Neuronal stem cell (in vitro differentiated cells): ENCODE results near the gene ADCY3.

Experiments
- DNase-seq: peaks from one replicate; pipeline ENCODE4 v3.0.0-alpha.2; 2013; ENCODE audit warnings: low spot score
- H2AFZ ChIP-seq: one replicate; pipeline ENCODE4 v1.6.1; 2013; ENCODE audit warnings: mild to moderate bottlenecking, low read length, inconsistent platforms
- H2AK5ac ChIP-seq: 2 replicates; pipeline ENCODE4 v1.6.1; 2013; ENCODE audit warnings: low read depth, mild to moderate bottlenecking, inconsistent platforms, low read length, moderate library complexity, mixed read lengths
- H2BK120ac ChIP-seq: 2 replicates; pipeline ENCODE4 v1.6.1; 2013; ENCODE audit warnings: low read depth, mild to moderate bottlenecking, inconsistent platforms, low read length, moderate library complexity, mixed read lengths
- H2BK12ac ChIP-seq: one replicate; pipeline ENCODE4 v1.6.1; 2013; ENCODE audit warnings: low read length, inconsistent platforms
- H2BK15ac ChIP-seq: 2 replicates; pipeline ENCODE4 v1.6.1; 2013; ENCODE audit warnings: mild to moderate bottlenecking, low read length, inconsistent platforms, mixed read lengths
- H2BK5ac ChIP-seq: one replicate; pipeline ENCODE4 v1.6.1; 2013; ENCODE audit warnings: inconsistent platforms, mild to moderate bottlenecking, low read length, moderate library complexity
- H3K14ac ChIP-seq: one replicate; pipeline ENCODE4 v1.6.1; 2013; ENCODE audit warnings: low read length, inconsistent platforms
- H3K18ac ChIP-seq: 2 replicates; pipeline ENCODE4 v1.6.1; 2013; ENCODE audit warnings: low read length, inconsistent platforms
- H3K23ac ChIP-seq: 2 replicates; pipeline ENCODE4 v1.6.1; 2013; ENCODE audit warnings: low read depth, mild to moderate bottlenecking, mixed read lengths, low read length, inconsistent platforms; ENCODE audit not compliant: poor library complexity
- H3K27ac ChIP-seq: replicated peaks from 3 replicates; pipeline ENCODE4 v1.5.1; 2013; ENCODE audit warnings: low read length, inconsistent platforms
- H3K27me3 ChIP-seq, 3 experiments: 2 replicates each; pipeline ENCODE4 v1.6.1; 2013; ENCODE audit warnings: low read length in 3 of 3, mild to moderate bottlenecking in 2 of 3, inconsistent platforms in 1 of 3, low read depth in 1 of 3, mixed read lengths in 1 of 3, moderate library complexity in 1 of 3; ENCODE audit not compliant: control insufficient read depth in 3 of 3, insufficient read depth in 3 of 3
- H3K36me3 ChIP-seq, 2 donors: replicated peaks in 1 of 2; 2 replicates each; pipeline ENCODE4 v1.6.1; 2013; ENCODE audit warnings: low read length in 2 of 2; ENCODE audit not compliant: control insufficient read depth in 2 of 2, insufficient read depth in 2 of 2
- H3K4ac ChIP-seq: 2 replicates; pipeline ENCODE4 v1.6.1; 2013; ENCODE audit warnings: inconsistent platforms, mild to moderate bottlenecking, low read length, moderate library complexity
- H3K4me1 ChIP-seq, 2 donors: 1 replicate in 1 of 2; 2 replicates in 1 of 2; pipeline ENCODE4 v1.6.1; 2013; ENCODE audit warnings: low read length in 2 of 2, low read depth in 1 of 2; ENCODE audit not compliant: control insufficient read depth in 2 of 2, insufficient read depth in 1 of 2
- H3K4me2 ChIP-seq: one replicate; pipeline ENCODE4 v1.6.1; 2013; ENCODE audit warnings: mild to moderate bottlenecking, low read length, inconsistent platforms; ENCODE audit not compliant: insufficient read depth, poor library complexity, severe bottlenecking
- H3K4me3 ChIP-seq, 2 donors: 2 replicates each; pipeline ENCODE4 v1.5.1; 2013; ENCODE audit warnings: low read length in 2 of 2, mild to moderate bottlenecking in 2 of 2, inconsistent platforms in 1 of 2, moderate library complexity in 1 of 2
- H3K79me1 ChIP-seq: one replicate; pipeline ENCODE4 v1.6.1; 2013; ENCODE audit warnings: low read depth, mild to moderate bottlenecking, inconsistent platforms, low read length, moderate library complexity
- H3K9ac ChIP-seq: one replicate; pipeline ENCODE4 v1.6.1; 2013; ENCODE audit warnings: mild to moderate bottlenecking, low read depth, low read length, inconsistent platforms; ENCODE audit not compliant: poor library complexity
- H3K9me3 ChIP-seq, 2 donors: replicated peaks in 1 of 2; 2 replicates each; pipeline versions ENCODE3 to v1.6.1; 2013; ENCODE audit warnings: low read length in 2 of 2, mild to moderate bottlenecking in 2 of 2, inconsistent platforms in 1 of 2, low read depth in 1 of 2, mixed read lengths in 1 of 2, moderate library complexity in 1 of 2; ENCODE audit not compliant: control insufficient read depth in 2 of 2, insufficient read depth in 1 of 2
- H4K8ac ChIP-seq: one replicate; pipeline ENCODE4 v1.6.1; 2013; ENCODE audit warnings: low read depth, mild to moderate bottlenecking, inconsistent platforms, low read length, moderate library complexity
- H4K91ac ChIP-seq: one replicate; pipeline ENCODE4 v1.6.1; 2013; ENCODE audit warnings: low read length, low read depth, mild to moderate bottlenecking, inconsistent platforms; ENCODE audit not compliant: poor library complexity
- WGBS, 2 donors: extraction: QIAGEN DNeasy Blood & Tissue Kit; methylation state at CpG; one replicate each; pipeline ENCODE4 v1.1.7; 2013; ENCODE audit warnings: missing lambda C conversion rate in 2 of 2, mixed read lengths in 1 of 2; ENCODE audit not compliant: insufficient read length in 2 of 2, insufficient replicate concordance in 1 of 2; ENCODE audit errors: extremely low coverage in 2 of 2; 5-methylcytosine and 5-hydroxymethylcytosine counted together

The ADCY3 gene

GRCh38 chr2:24834733-24835395 lies 85.2 kb downstream of the ADCY3 start:
- peaks cover 33 to 74% of the 10 kb centered on the region in 2 donors for H3K36me3 ChIP-seq
- no peak overlapping the region for H3K4ac ChIP-seq
- H3K79me1 ChIP-seq = peaks cover 2% of the 10 kb centered on the region
- H2AFZ ChIP-seq = no peak overlapping the region
- peak overlapping the region; percentile 80 for H3K23ac ChIP-seq
- H3K14ac ChIP-seq = peak overlapping the region; percentile 47
- H3K4me3 ChIP-seq = no peak overlapping the region
- H3K27ac ChIP-seq = no peak overlapping the region
- H4K91ac ChIP-seq = peak overlapping the region; percentile 48
- no peak overlapping the region for H2BK12ac ChIP-seq
- DNase-seq = no peak
- no peak overlapping the region for H3K4me2 ChIP-seq
- H2BK120ac ChIP-seq = no peak overlapping the region
- peaks cover 4 to 14% of the 10 kb centered on the region in 2 donors for H3K9me3 ChIP-seq
- no peaks in the 10 kb centered on the region for H3K27me3 ChIP-seq
- H2BK5ac ChIP-seq = no peak overlapping the region
- H3K9ac ChIP-seq = no peak overlapping the region
- peaks cover 15 to 21% of the 10 kb centered on the region in 2 donors for H3K4me1 ChIP-seq
- no peak overlapping the region for H2AK5ac ChIP-seq
- no peak overlapping the region for H2BK15ac ChIP-seq
- H4K8ac ChIP-seq = no peak overlapping the region
- WGBS, 2 donors = no CpG with 5 or more reads among the region's 20 CpGs
- no peak overlapping the region for H3K18ac ChIP-seq

- Histone ChIP-seq H3K4me2 (no peak overlapping the region), H3K4ac (no peak overlapping the region), H3K36me3 (peaks cover 31 to 70% of the 10 kb centered on the region in 2 donors), H3K27ac (no peak overlapping the region), H3K27me3 (no peaks in the 10 kb centered on the region), H4K8ac (no peak overlapping the region), H4K91ac (no peak overlapping the region), H2BK12ac (no peak overlapping the region), H2AFZ (no peak overlapping the region), H2BK5ac (no peak overlapping the region), H3K18ac (peak overlapping the region; percentile 64), H3K14ac (no peak overlapping the region), H2AK5ac (peak overlapping the region; percentile 20), H2BK120ac (no peak overlapping the region), H3K9ac (no peak overlapping the region), H3K4me1 (peaks cover 15 to 21% of the 10 kb centered on the region in 2 donors), H3K9me3 (peaks cover 4 to 14% of the 10 kb centered on the region in 2 donors), H3K79me1 (peaks cover 2% of the 10 kb centered on the region), H2BK15ac (peak overlapping the region; percentile 67), H3K23ac (no peak overlapping the region), H3K4me3 (no peak overlapping the region)
- WGBS, 2 donors = no CpG with 5 or more reads among the region's 32 CpGs
- DNase-seq = no peak
Observed at GRCh38 chr2:24833821-24834732, 86.0 kb downstream of the ADCY3 start.

- Histone ChIP-seq H3K27ac (peak overlapping the region; percentile 28), H2BK120ac (peak overlapping the region; percentile 57), H3K9ac (peak overlapping the region; percentile 18), H3K18ac (peak overlapping the region; percentile 93), H4K8ac (no peak overlapping the region), H4K91ac (no peak overlapping the region), H2BK5ac (peak overlapping the region; percentile 0), H2AFZ (no peak overlapping the region), H3K36me3 (peaks cover 31 to 64% of the 10 kb centered on the region in 2 donors), H3K4me3 (no peak overlapping the region), H2BK15ac (no peak overlapping the region), H3K27me3 (no peaks in the 10 kb centered on the region), H2AK5ac (peak overlapping the region; percentile 24), H3K14ac (no peak overlapping the region), H3K79me1 (no peaks in the 10 kb centered on the region), H3K4ac (no peak overlapping the region), H3K4me2 (no peak overlapping the region), H3K23ac (peak overlapping the region; percentile 45), H3K4me1 (peaks cover 15 to 21% of the 10 kb centered on the region in 2 donors), H3K9me3 (peaks cover 4 to 14% of the 10 kb centered on the region in 2 donors), H2BK12ac (no peak overlapping the region)
- DNase-seq = no peak
- WGBS, 2 donors = no CpG with 5 or more reads among the region's 22 CpGs
Observed at GRCh38 chr2:24832931-24833701, 86.9 kb downstream of the ADCY3 start.
